ENCODE measurements around the gene NPC2. TPM values are rescaled to one million over a fixed set of nuclear protein-coding genes. Genes with fewer than 3 reads are reported as not detected.
"Not testable (repeated sequence)": the region's sequence is repeated elsewhere in the genome, so short reads cannot be mapped to it uniquely, and the experiment has no call there.

NPC2 gene
- total RNA-seq, 1 experiment from 2014 or later, result 137 TPM

DNA sequence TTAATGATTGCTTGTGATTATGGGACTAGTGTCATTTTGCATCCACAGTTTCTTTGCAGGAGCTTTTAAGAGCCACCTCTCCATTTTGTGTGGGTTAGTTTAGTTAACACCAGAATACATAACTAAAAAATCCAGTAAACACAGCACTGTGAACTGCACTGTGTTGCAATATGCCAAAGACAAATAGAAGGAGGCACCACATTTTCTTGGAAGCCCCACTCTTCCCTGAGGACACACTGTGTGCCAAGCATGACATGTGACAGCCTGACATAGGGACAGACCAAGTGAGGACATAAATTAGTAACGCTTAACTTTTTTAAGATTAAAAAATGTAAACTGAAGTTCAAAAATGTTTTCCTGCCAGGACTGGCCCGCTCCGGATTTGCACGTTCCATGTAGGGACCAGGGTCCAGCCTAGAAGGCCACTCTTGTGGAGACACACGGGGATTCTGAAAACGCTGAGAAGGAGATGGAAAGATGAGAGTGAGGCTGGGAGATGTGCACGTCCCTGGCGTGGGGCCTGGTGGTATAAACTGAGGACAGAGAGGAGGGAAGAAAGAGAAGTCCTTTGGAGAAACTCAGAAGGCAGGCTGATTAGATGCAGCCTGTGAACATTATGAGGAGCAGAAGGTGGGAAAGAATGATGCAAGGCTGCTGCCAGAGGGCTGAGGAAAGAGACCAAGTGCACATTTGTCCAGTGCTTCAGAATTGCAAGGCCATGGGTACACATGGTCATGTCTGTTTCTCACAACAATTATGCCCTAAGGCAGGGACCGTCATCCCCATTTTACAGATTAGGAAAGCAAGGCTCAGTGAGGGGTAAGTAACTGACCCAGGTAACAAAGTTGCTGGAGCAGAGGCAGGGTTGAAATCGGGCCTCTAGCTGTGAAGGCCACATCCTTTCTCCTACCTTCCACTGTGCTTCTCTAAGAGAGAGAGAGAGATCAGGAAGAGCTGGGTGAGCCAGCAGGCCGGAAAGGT is 45.6 kb upstream of the NPC2 start:
- no peak overlapping the region for H2BK12ac ChIP-seq (ENCODE audit: insufficient read length, low read depth, low read length)
- H4K20me1 ChIP-seq (ENCODE audit: control insufficient read depth, insufficient read depth, insufficient read length), result no peaks in the 10 kb centered on the region
- H3K23me2 ChIP-seq (ENCODE audit: insufficient read length, low read depth, low read length, poor library complexity, severe bottlenecking), result no peaks in the 10 kb centered on the region
- H3T11ph ChIP-seq (ENCODE audit: low read length), result no peak overlapping the region
- no peak overlapping the region for H4K5ac ChIP-seq (ENCODE audit: insufficient read length, low read depth, low read length)
- H3K4ac ChIP-seq (ENCODE audit: low read depth, low read length), result no peak overlapping the region
- no peak overlapping the region for H3K4me2 ChIP-seq (ENCODE audit: insufficient read depth, insufficient read length, low read length)
- TF ChIP-seq, protein P1, sequence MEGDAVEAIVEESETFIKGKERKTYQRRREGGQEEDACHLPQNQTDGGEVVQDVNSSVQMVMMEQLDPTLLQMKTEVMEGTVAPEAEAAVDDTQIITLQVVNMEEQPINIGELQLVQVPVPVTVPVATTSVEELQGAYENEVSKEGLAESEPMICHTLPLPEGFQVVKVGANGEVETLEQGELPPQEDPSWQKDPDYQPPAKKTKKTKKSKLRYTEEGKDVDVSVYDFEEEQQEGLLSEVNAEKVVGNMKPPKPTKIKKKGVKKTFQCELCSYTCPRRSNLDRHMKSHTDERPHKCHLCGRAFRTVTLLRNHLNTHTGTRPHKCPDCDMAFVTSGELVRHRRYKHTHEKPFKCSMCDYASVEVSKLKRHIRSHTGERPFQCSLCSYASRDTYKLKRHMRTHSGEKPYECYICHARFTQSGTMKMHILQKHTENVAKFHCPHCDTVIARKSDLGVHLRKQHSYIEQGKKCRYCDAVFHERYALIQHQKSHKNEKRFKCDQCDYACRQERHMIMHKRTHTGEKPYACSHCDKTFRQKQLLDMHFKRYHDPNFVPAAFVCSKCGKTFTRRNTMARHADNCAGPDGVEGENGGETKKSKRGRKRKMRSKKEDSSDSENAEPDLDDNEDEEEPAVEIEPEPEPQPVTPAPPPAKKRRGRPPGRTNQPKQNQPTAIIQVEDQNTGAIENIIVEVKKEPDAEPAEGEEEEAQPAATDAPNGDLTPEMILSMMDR (conservative IDR thresholded peaks at IDR 0.05), result no peak
- no peak overlapping the region for H2BK15ac ChIP-seq (ENCODE audit: low read depth, low read length)
- no peaks in the 10 kb centered on the region for H3K27me3 ChIP-seq (ENCODE audit: insufficient read depth, low read length)
- H3K4me3 Mint-ChIP-seq, result no peak overlapping the region
- no peaks in the 10 kb centered on the region for H3K9me3 Mint-ChIP-seq
- H3K56ac ChIP-seq (ENCODE audit: insufficient read length, low read depth, low read length), result no peak overlapping the region
- H4K8ac ChIP-seq (replicated peaks; ENCODE audit: insufficient read length, low read depth, low read length), result no peak overlapping the region
- no peaks in the 10 kb centered on the region for H3K4me1 ChIP-seq (ENCODE audit: insufficient read depth, low read length)
- no peak overlapping the region for H2AFZ ChIP-seq (ENCODE audit: low read length)
- H3K9me3 ChIP-seq (ENCODE audit: control insufficient read depth, low read depth, low read length), result no peaks in the 10 kb centered on the region
- no CpG with 5 or more reads among the region's 11 CpGs for WGBS (ENCODE audit: extremely low coverage, insufficient read length, low lambda C conversion rate)
- H4K91ac ChIP-seq (ENCODE audit: insufficient read length, low read depth, low read length), result no peak overlapping the region
- no peak overlapping the region for H2BK120ac ChIP-seq (ENCODE audit: low read depth, low read length, poor library complexity, severe bottlenecking)
- no peak overlapping the region for H3K14ac ChIP-seq (ENCODE audit: insufficient read depth, low read length)
- H3K27ac Mint-ChIP-seq, result peak overlapping the region in 1 of 3 experiments; percentile 7; a peak in 3 of 7 replicates
- H3K27ac ChIP-seq (ENCODE audit: insufficient read length, low read depth, low read length), result no peak overlapping the region
- no peak overlapping the region for H2BK5ac ChIP-seq (ENCODE audit: insufficient read length, low read length)
- no peaks in the 10 kb centered on the region for H3K27me3 Mint-ChIP-seq (ENCODE audit: low read depth)
- no peak overlapping the region for H3K23ac ChIP-seq (ENCODE audit: insufficient read length, low read depth, low read length)
- 0 out of 4 replicates have a peak, but pooled peaks cover 0 to 2% of the 10 kb centered on the region in 2 experiments for H3K4me1 Mint-ChIP-seq
- no peak for DNase-seq
- no peaks in the 10 kb centered on the region for H3K36me3 Mint-ChIP-seq (ENCODE audit: insufficient read depth in 1 of 3, low read depth in 3 of 3)
- no peak overlapping the region for H3K9ac ChIP-seq (ENCODE audit: extremely low read depth, insufficient read length, low read length)
- no peaks in the 10 kb centered on the region for H3K79me2 ChIP-seq (ENCODE audit: insufficient read depth, low read length)
- H3K79me1 ChIP-seq (ENCODE audit: insufficient read depth, low read depth, low read length, poor library complexity, severe bottlenecking), result no peaks in the 10 kb centered on the region
- no peak overlapping the region for H3K18ac ChIP-seq (ENCODE audit: insufficient read length, low read depth, low read length)
- no peak overlapping the region for H2BK20ac ChIP-seq (ENCODE audit: low read depth, low read length, poor library complexity, severe bottlenecking)
- no peak overlapping the region for H2AK5ac ChIP-seq (ENCODE audit: insufficient read length, low read length)

GRCh38 chr14:74536336-74536735 is 43.2 kb upstream of the NPC2 start:
- not testable (repeated sequence) for H3K23ac ChIP-seq (ENCODE audit: insufficient read length, low read depth, low read length); H3K18ac ChIP-seq (ENCODE audit: insufficient read length, low read depth, low read length); H3K4me2 ChIP-seq (ENCODE audit: insufficient read depth, insufficient read length, low read length); H3K79me1 ChIP-seq (ENCODE audit: insufficient read depth, low read depth, low read length, poor library complexity, severe bottlenecking); H4K5ac ChIP-seq (ENCODE audit: insufficient read length, low read depth, low read length); H2BK15ac ChIP-seq (ENCODE audit: low read depth, low read length); H2AK5ac ChIP-seq (ENCODE audit: insufficient read length, low read length); H3K4ac ChIP-seq (ENCODE audit: low read depth, low read length); H3K4me3 Mint-ChIP-seq; H3K79me2 ChIP-seq (ENCODE audit: insufficient read depth, low read length); H3K27ac Mint-ChIP-seq; H3K9me3 ChIP-seq (ENCODE audit: control insufficient read depth, low read depth, low read length); H3K4me1 Mint-ChIP-seq; H4K20me1 ChIP-seq (ENCODE audit: control insufficient read depth, insufficient read depth, insufficient read length); H3K4me1 ChIP-seq (ENCODE audit: insufficient read depth, low read length); H3T11ph ChIP-seq (ENCODE audit: low read length); H3K27me3 Mint-ChIP-seq (ENCODE audit: low read depth); H4K8ac ChIP-seq (replicated peaks; ENCODE audit: insufficient read length, low read depth, low read length); H3K9me3 Mint-ChIP-seq; H3K27me3 ChIP-seq (ENCODE audit: insufficient read depth, low read length); H3K56ac ChIP-seq (ENCODE audit: insufficient read length, low read depth, low read length); H2BK20ac ChIP-seq (ENCODE audit: low read depth, low read length, poor library complexity, severe bottlenecking); DNase-seq; H4K91ac ChIP-seq (ENCODE audit: insufficient read length, low read depth, low read length); H3K36me3 Mint-ChIP-seq (ENCODE audit: insufficient read depth in 1 of 3, low read depth in 3 of 3); H2BK12ac ChIP-seq (ENCODE audit: insufficient read length, low read depth, low read length); H3K9ac ChIP-seq (ENCODE audit: extremely low read depth, insufficient read length, low read length); H2BK5ac ChIP-seq (ENCODE audit: insufficient read length, low read length); H3K23me2 ChIP-seq (ENCODE audit: insufficient read length, low read depth, low read length, poor library complexity, severe bottlenecking); H2AFZ ChIP-seq (ENCODE audit: low read length); H3K14ac ChIP-seq (ENCODE audit: insufficient read depth, low read length); H3K27ac ChIP-seq (ENCODE audit: insufficient read length, low read depth, low read length); H2BK120ac ChIP-seq (ENCODE audit: low read depth, low read length, poor library complexity, severe bottlenecking)
- no CpG with 5 or more reads among the region's 3 CpGs for WGBS (ENCODE audit: extremely low coverage, insufficient read length, low lambda C conversion rate)
